SK-N-MC (cell line): ENCODE results near the gene FLCN.

ENCODE experiments used
- EZH2 ChIP-seq: fragments of 200-600 bp; sonication (generic); IDR thresholded peaks from one replicate; pipeline ENCODE4 v1.6.1; 2017; ENCODE audit warnings: antibody characterized with exemption
- FOXP2 ChIP-seq: optimal IDR thresholded peaks from 2 replicates; pipeline ENCODE3; 2011; ENCODE audit warnings: mild to moderate bottlenecking, moderate library complexity; ENCODE audit not compliant: insufficient read depth; ENCODE audit errors: extremely low read length, control extremely low read depth
- POLR2AphosphoS5 ChIP-seq: IDR thresholded peaks from 2 replicates; pipeline ENCODE4 v1.6.1; 2012; ENCODE audit warnings: mild to moderate bottlenecking, low read depth, low read length, borderline replicate concordance

DNA sequence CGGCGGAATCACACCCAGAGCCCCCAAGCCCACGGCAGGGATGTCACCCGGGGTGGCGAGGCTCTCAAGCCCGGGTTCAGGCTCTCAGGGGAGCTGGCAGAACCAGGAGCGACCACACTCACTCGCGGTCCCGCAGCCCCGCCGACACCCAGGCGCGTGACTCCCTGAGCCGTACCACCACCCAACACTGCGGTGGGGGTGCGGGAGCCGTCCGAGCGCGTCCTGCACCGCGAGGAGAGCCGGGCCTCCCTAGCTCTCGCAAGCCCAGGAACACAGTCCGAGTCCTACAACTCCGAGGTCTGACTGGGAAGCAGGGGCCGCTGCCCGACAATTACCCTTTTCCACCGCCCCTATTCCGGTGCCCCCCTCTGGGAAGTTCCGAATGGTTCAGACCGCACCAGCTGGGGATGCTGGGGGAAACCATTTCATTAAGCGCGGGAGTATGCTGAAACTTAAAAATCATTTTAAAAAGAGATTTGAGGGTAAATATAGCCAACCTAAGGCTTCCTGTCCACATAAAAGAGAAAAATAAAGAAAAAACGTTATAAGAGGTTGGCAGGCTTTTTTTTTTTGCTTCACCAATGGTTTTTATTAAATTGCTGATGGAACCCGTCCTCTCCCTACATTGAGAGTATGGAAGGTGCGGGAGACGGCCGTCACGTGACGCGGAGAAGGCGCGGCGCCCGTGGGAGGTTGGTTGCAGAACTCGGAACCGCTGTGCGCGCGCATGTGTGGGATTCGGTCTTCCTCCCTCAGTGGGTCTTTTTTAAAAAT, at the start of gene FLCN:
- TF ChIP-seq POLR2AphosphoS5 (peak; percentile 76), EZH2 (no peak), FOXP2 (no peak)
